Loucy (cell line): ENCODE measurements around the gene MICU2.

Experiments used
- H2AFZ ChIP-seq: fragments of 200-600 bp; sonication (generic); 2 replicates; pipeline ENCODE4 v1.6.0; 2016; ENCODE audit warnings: antibody characterized with exemption, mild to moderate bottlenecking, low read length, moderate library complexity
- H3F3A ChIP-seq: fragments of 200-600 bp; 2 replicates; pipeline ENCODE4 v1.6.0; 2016; ENCODE audit warnings: antibody characterized with exemption, low read depth, mild to moderate bottlenecking
- H3K27me3 ChIP-seq: fragments of 200-600 bp; sonication (generic); 2 replicates; pipeline ENCODE4 v1.6.1; 2014; ENCODE audit warnings: low read length, mild to moderate bottlenecking; ENCODE audit not compliant: insufficient read depth, poor library complexity, severe bottlenecking
- H3K36me3 ChIP-seq: fragments of 200-600 bp; sonication (generic); 2 replicates; pipeline ENCODE4 v1.6.1; 2016; ENCODE audit warnings: low read length; ENCODE audit not compliant: insufficient read depth
- H3K4me1 ChIP-seq: fragments of 200-600 bp; sonication (generic); 2 replicates; pipeline ENCODE4 v1.5.1; 2014; ENCODE audit warnings: low read length, mild to moderate bottlenecking; ENCODE audit not compliant: insufficient read depth, poor library complexity, severe bottlenecking
- H3K4me2 ChIP-seq: fragments of 200-600 bp; sonication (generic); 2 replicates; pipeline ENCODE4 v1.6.0; 2014; ENCODE audit warnings: antibody characterized with exemption, low read length, low read depth, mild to moderate bottlenecking; ENCODE audit not compliant: poor library complexity, severe bottlenecking
- H3K4me3 ChIP-seq: fragments of 200-600 bp; sonication (generic); 2 replicates; pipeline ENCODE4 v1.5.1; 2014; ENCODE audit warnings: low read length, mild to moderate bottlenecking, mixed read lengths; ENCODE audit not compliant: poor library complexity, severe bottlenecking
- H3K79me2 ChIP-seq: fragments of 200-600 bp; sonication (generic); 2 replicates; pipeline ENCODE4 v1.6.1; 2014; ENCODE audit warnings: low read length; ENCODE audit not compliant: insufficient read depth
- H3K9ac ChIP-seq: fragments of 200-600 bp; sonication (generic); 2 replicates; pipeline ENCODE4 v1.6.0; 2014; ENCODE audit warnings: mild to moderate bottlenecking, low read depth, low read length, moderate library complexity; ENCODE audit not compliant: poor library complexity, severe bottlenecking
- H3K9me2 ChIP-seq: fragments of 200-600 bp; sonication (generic); replicated peaks from 2 replicates; pipeline ENCODE4 v1.6.1; 2016; ENCODE audit warnings: low read depth, low read length, mixed read lengths
- H3K9me3 ChIP-seq: fragments of 200-600 bp; sonication (generic); 2 replicates; pipeline ENCODE4 v1.6.1; 2014; ENCODE audit warnings: mild to moderate bottlenecking, antibody characterized with exemption, low read length, low read depth; ENCODE audit not compliant: insufficient read depth
- H4K20me1 ChIP-seq: fragments of 200-600 bp; sonication (generic); 2 replicates; pipeline ENCODE4 v1.6.0; 2014; ENCODE audit warnings: antibody characterized with exemption, low read length, mild to moderate bottlenecking; ENCODE audit not compliant: insufficient read depth, poor library complexity, severe bottlenecking
- EZH2phosphoT487 ChIP-seq: fragments of 200-600 bp; IDR thresholded peaks from 2 replicates; pipeline ENCODE4 v1.6.1; 2018; ENCODE audit warnings: antibody characterized with exemption, mild to moderate bottlenecking, moderate library complexity, borderline replicate concordance
- TF ChIP-seq, protein P1 (sequence below): fragments of 200-600 bp; sonication (generic); conservative IDR thresholded peaks from 2 replicates; pipeline ENCODE4 v1.5.1; 2014; ENCODE audit warnings: mild to moderate bottlenecking, antibody characterized with exemption, low read length

Gene MICU2

DNA sequence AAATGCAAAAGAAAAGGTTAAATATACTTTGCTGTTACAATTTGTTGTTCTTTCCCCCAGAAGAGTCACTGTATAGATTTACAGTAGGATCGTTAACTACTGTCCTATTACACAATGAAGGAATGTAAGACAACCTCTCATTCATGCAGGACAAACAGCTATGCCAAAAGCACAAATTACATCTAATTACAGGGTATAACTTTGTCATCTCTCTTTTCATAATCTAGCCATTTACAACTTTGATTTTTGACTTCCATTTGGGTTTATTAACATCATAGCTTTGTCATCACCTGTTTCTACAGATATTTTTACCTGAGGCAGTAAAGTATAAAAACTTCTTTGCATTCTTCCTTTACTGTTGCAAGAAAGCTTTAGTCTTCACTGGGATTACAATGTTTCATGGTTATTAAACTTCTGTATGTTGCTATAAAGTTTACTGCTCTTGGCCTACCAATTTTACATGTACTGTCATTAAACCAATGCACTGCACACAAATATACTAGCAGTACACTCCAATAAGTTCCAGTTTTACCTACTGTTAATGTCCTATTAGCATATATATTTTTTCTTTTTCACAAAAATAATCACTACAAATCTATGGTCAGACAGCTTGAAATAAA lies 18.9 kb downstream of the MICU2 start:
- Histone ChIP-seq H3K4me1 (peaks cover 38% of the 10 kb centered on the region), H2AFZ (no peak overlapping the region), H4K20me1 (no peaks in the 10 kb centered on the region), H3K4me3 (no peak overlapping the region), H3K9me3 (peaks cover 4% of the 10 kb centered on the region; the same call in 1 of the 2 replicates), H3K9me2 (no peaks in the 10 kb centered on the region), H3K36me3 (no peaks in the 10 kb centered on the region), H3K79me2 (peaks cover 85% of the 10 kb centered on the region), H3F3A (peaks cover 7% of the 10 kb centered on the region; the same call in 1 of the 2 replicates), H3K9ac (no peak overlapping the region), H3K4me2 (no peak overlapping the region), H3K27me3 (no peaks in the 10 kb centered on the region)
- no peak for TF ChIP-seq EZH2phosphoT487
- TF ChIP-seq, protein P1, sequence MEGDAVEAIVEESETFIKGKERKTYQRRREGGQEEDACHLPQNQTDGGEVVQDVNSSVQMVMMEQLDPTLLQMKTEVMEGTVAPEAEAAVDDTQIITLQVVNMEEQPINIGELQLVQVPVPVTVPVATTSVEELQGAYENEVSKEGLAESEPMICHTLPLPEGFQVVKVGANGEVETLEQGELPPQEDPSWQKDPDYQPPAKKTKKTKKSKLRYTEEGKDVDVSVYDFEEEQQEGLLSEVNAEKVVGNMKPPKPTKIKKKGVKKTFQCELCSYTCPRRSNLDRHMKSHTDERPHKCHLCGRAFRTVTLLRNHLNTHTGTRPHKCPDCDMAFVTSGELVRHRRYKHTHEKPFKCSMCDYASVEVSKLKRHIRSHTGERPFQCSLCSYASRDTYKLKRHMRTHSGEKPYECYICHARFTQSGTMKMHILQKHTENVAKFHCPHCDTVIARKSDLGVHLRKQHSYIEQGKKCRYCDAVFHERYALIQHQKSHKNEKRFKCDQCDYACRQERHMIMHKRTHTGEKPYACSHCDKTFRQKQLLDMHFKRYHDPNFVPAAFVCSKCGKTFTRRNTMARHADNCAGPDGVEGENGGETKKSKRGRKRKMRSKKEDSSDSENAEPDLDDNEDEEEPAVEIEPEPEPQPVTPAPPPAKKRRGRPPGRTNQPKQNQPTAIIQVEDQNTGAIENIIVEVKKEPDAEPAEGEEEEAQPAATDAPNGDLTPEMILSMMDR, result no peak

GRCh38 chr13:21583478-21583877 lies 20.5 kb downstream of the MICU2 start:
- TF ChIP-seq, protein P1, result no peak
- no peak for TF ChIP-seq EZH2phosphoT487
- Histone ChIP-seq H4K20me1 (no peaks in the 10 kb centered on the region), H3K4me3 (no peak overlapping the region), H3K36me3 (no peaks in the 10 kb centered on the region), H2AFZ (no peak overlapping the region), H3K9ac (no peak overlapping the region), H3K27me3 (no peaks in the 10 kb centered on the region), H3K79me2 (peaks cover 75% of the 10 kb centered on the region), H3F3A (peaks cover 16% of the 10 kb centered on the region; the same call in 1 of the 2 replicates), H3K4me2 (no peak overlapping the region), H3K9me3 (peaks cover 4% of the 10 kb centered on the region; the same call in 1 of the 2 replicates), H3K4me1 (peaks cover 49% of the 10 kb centered on the region), H3K9me2 (no peaks in the 10 kb centered on the region)

DNA sequence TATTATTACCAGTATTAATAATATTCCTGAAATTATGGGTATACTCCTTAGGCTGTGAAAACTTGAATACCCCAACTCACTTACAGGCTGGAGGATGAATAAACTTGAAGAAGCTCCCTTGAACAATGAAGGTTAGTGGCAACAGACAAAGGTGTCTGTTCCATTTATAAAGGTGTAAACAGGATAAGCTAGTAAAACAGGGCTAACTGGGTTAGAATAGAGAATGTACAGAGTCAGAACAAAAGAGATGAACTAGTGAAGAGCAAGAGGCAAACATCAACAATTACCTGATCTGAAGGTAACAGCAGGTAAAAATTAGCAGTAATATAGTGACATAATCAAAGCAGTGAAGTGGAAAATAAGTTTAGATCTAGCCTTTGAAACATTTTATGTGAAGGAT lies 23.2 kb downstream of the MICU2 start:
- Histone ChIP-seq H3K9me2 (no peaks in the 10 kb centered on the region), H4K20me1 (no peaks in the 10 kb centered on the region), H3K27me3 (no peaks in the 10 kb centered on the region), H3K4me1 (peaks cover 59% of the 10 kb centered on the region), H3K4me2 (peak overlapping the region; percentile 73), H3K36me3 (no peaks in the 10 kb centered on the region), H3F3A (peaks cover 16% of the 10 kb centered on the region; the same call in 1 of the 2 replicates), H3K9me3 (peaks cover 4% of the 10 kb centered on the region; the same call in 1 of the 2 replicates), H2AFZ (no peak overlapping the region), H3K9ac (peak overlapping the region; percentile 59), H3K79me2 (peaks cover 74% of the 10 kb centered on the region), H3K4me3 (peak overlapping the region; percentile 58)
- no peak for TF ChIP-seq EZH2phosphoT487
- TF ChIP-seq, protein P1, result no peak
